HG03442 (cell line): ENCODE measurements around the gene MTM1.

ENCODE experiments used
- ATAC-seq: cut with Tn5 transposase; IDR thresholded peaks from one replicate; pipeline ENCODE4 v1.9.1; 2021; ENCODE audit warnings: mild to moderate bottlenecking, moderate library complexity; ENCODE audit not compliant: unreplicated experiment

The MTM1 gene

DNA sequence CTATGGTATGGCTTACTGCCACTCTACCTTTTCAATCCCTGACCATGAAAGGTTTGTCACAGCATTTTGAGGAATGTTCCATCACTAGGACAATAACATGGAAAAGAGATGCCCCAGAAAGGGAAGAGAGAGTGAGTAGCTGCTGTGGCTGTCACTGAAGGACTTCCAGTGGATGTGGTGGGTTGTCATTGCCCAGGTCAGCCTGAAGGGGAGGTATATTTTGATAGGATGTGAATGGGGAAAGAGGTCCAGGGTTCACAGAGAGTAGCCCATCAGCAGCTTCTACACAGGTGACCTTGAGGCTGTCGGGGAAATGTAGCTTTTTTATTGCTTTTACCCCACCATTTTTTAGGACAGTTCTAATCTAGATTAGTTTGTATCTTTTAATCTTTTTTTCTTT, 30.8 kb downstream of the MTM1 start:
- no peak for ATAC-seq

- ATAC-seq: no peak
Measured at GRCh38 chrX:150602296-150602695, 33.9 kb downstream of the MTM1 start.

DNA sequence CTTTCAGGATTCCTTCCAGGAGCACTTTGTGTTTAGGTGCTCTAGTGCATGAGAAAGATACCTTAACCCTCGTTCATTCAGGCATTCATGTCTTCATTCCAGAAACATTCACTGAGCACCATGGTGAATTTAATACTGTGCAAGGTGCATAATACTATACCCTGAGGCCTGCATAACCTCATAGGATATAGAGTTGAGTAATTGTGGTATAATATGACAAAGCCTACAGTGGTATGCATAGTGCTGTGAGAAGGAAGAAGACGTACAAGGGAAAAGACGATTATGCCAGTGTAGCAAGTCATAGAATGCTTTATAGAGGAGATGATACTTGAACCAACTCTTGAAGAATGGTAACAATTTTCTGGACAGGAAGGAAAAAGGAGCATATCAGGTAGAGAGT, 34.3 kb downstream of the MTM1 start:
- no peak for ATAC-seq

DNA sequence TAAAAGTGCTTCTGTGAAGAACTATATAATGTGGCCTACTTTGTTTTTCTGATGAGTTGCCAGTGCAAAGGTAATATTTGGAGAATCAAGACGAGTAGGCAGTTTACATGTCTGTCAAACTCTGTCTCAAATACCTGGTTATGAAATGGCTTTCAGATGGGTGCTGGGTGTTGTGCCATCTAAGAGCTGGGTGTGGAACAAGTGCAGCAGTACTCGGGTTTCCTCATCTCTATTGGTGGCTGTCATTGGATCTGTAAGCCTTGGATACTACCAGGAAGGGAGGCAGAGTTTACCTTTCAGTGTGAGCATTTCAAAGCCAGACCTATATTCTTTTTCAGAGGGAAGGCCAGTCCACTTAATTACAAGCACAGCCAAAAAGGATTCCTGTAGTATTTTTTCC, 37.2 kb downstream of the MTM1 start:
- no peak for ATAC-seq

DNA sequence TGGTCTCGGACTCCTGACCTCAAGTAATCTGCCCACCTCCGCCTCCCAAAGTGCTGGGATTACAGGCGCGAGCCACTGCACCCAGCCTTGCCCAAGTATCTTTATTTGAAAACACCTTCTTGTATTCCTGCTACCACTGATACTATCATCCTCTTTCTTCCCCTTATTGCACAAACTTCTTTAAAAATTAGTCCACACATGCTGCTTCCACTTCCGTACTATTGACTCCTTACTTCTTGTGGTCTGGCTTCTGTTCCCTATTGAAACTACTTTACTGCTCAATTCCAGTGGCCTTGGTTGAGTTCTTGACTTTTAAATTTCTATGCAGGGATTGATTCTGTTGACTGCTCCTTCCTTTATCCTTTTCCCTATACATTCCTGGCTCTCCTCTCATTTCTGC, 38.8 kb downstream of the MTM1 start:
- no peak for ATAC-seq

GRCh38 chrX:150610043-150610442, 41.6 kb downstream of the MTM1 start:
- no peak for ATAC-seq

DNA sequence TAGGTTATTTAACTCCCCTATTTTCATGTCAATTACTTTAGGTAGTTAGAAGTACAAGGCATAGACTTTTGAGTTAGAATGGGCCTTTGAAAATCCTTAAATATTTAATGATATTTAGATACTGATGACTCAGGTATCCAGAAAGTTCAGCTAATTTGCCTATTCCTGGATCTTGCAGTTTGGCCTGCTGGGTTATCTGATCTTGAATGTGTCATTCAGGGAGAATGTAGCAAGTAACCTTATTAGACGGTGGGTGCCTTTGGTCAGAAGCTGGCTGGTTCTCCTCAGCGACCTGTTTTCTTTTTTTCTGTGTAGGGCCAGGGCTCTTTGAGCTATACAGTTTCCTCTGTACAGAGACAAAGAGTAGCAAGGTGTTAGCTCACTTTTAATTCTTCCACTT, 42.0 kb downstream of the MTM1 start:
- ATAC-seq: no peak

DNA sequence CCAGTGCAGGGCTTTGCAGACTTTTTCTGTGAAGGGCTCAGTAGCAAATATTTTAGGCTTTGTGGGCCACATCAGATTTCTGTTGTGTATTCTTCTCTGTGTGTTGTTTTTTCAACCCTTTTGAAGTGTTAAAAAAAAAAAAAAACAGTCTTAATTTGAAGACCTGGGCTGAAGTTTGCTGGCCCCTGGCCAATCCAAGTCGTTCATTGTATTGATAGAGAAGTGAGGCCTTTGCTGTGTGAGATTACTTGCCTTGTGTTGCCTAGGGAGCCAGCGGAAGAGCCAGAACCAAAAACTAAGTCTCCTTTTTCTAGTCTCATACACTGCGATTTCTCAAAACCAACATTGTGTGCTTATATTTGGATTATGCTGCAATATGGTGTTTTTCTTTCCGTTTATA, 46.9 kb downstream of the MTM1 start:
- ATAC-seq: no peak

DNA sequence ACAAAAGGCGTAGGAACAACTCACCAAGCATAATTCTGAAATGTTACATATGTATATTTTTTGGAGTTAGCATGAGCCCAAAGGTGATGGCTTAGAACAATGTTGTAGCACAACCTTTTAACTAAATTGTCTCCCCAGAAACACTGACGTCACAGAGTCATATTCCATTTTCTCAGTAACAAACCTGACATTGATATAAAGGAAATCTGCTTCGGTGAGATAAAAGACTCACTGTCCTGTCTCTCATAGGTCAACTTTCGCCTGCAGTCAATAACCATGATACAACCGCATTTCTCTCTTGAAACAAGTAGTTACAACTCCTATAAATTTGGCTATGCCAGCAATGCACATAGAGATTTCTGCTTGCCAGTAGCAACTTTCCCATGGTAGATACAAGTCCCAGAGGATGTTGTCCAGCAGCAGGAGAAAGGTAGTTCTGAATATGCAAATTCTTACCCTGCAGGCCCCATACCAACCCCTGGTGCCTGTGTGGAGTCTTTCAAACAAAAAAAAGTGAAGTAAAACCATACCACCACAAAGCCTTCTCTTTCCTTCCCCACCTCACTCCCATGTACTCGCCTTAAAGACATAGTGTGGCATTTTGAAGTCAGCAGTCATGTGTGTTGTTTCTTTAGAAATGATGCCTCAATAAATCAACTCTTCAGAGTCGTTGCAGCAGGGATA, 47.9 kb downstream of the MTM1 start:
- no peak for ATAC-seq

DNA sequence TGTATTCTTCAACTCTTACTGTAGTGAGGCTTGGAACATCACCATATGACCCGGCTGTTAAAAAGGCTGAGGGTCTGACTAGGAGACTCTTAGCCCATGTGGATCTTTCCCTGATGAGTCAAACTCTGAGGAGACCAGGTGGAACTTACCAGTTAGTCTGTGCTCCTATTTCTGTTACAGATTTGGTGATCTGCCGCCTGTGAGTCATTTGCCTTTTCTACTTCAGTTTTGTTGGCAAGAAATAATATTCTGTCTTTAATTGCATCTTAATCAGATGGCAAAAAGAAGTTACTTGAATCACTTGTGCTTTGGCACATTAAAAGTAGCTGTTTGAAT, 48.4 kb downstream of the MTM1 start:
- ATAC-seq: no peak

DNA sequence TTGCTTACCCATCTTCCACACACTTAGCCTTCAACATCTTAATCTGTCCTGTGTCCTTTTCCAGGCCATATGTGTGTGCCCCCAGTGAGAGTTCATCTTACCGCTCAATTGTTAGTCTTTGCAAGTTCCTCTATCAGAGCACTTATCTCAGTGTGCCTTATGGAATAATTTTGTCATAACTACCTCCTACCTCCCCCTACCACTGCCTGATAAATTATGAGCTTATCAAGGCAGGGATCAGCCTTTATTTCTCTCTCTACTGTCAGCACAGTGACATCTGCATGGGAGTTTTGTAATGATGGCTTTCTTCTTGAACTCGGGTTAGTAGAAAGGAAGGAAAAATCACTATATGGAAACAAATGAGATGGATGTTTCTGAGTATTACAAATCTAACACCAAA, 53.2 kb downstream of the MTM1 start:
- no peak for ATAC-seq

GRCh38 chrX:150623583-150623982, 55.2 kb downstream of the MTM1 start:
- ATAC-seq: no peak

- ATAC-seq: no peak
Measured at GRCh38 chrX:150625097-150625496, 56.7 kb downstream of the MTM1 start.

GRCh38 chrX:150625875-150626274, 57.5 kb downstream of the MTM1 start:
- no peak for ATAC-seq

GRCh38 chrX:150627957-150628356, 59.5 kb downstream of the MTM1 start:
- no peak for ATAC-seq

- peak; percentile 95 for ATAC-seq
Measured at GRCh38 chrX:150635952-150636351, 67.5 kb downstream of the MTM1 start.

GRCh38 chrX:150642423-150642822, 74.0 kb downstream of the MTM1 start:
- ATAC-seq: no peak

DNA sequence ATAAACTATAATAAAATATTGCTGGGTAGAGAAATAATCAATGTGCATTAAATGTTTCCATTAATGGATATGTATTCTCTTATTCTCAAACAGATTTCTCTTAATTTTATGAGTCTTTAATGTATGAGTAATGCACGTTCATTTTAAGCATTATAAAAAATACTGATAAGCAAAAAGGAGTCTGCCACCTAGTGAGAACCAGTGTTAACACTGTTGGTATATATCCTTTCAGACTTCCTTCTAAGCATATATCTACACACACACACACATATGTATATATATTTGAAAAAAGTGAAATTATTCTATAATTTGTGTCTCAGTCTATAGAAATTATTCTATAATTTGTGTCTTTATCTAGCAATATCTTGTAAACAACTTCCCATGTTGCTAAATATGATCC, 74.8 kb downstream of the MTM1 start:
- ATAC-seq: no peak

DNA sequence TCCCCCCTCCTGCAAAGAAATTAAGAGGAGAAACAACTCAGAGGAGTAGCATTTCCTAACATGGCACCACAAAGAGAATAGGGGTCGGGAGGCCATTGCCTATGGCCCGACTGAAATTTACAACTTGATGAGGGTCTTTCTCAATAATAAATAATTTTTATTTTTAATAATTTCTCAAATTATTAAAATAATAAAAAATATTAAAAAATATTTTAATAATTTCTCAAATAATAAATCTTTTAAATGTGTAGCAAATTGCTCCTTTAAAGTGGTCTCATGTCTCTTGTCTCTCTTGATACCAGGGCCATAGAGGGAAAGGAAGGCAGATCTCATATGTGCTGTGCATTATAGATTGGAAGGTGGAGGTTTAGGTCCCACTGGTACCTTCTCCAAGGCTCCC, 75.5 kb downstream of the MTM1 start:
- ATAC-seq: no peak

DNA sequence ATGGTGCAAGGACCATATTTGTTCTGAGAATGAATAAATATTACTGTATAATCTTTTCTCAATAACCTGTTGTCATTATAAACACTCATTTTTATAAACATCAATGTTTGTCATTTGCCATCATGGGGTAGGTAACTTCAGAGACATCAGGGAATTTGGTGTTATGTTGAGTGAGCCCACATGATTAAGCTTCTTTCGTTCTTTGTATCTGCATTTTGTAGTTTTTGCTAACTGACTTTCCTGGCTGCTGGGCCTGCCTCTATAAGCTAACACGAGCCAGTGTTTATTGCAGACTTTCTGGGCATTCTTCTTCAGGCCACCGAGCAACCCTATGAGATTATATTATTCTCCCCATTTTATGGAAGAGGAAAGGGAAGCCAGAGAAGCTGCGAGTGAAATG, 76.0 kb downstream of the MTM1 start:
- ATAC-seq: no peak

DNA sequence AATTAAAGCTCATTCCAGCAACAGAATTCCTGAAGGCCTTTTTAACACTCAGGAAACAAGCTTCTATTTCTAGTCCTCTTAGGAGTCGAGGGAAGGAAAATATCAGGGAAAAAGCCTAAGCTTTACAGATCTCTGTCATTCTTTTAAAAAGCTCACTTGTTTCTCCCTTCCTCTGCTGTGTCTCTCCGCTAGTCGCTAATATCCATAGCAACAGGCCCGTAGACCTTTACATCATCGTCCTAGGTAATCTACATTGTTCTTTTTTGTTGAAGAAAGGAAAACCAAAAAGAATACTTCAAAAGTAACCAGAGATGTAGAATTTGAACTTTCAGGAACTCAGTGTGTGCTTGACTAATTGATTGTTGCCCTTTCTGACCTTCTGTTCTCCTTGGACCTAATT, 78.9 kb downstream of the MTM1 start:
- no peak for ATAC-seq

DNA sequence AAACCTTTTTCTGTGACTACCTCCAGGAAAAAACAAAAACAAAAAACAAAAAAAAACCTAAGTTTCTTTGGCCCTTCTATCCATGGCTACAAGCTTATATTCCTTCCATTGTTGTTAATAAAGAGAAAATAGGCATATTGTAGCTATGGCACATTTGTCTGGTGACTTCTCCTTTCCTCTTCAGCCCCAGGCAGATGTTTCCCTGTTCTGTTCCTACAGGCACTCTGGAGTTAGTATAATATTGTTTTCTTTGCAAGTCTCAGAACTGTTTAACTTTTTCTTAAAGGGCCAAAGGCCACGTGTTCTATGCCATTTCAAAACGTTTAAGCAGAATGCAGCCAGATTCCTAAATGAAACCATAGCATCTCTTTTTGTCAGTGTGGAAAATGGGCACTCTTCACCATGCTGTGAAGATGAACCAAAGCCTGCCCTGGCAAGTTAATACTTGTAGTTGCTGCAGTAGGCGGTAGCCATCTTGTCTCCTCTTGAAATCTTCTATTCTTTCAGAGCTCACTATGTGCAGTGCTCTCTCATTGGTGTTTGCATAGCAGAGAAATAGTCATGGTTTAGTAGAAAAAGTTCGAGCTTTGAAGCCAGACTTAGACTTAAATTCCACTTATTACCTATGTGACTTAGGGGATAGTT, 80.0 kb downstream of the MTM1 start:
- ATAC-seq: no peak
